G401.6 (cell line): Measurements from ENCODE around the gene RHBDF1.
"Not testable (repeated sequence)": the region's sequence is repeated elsewhere in the genome, so short reads cannot be mapped to it uniquely, and the experiment has no call there.

Experiments
- FAIRE-seq: peaks from 2 replicates; lab custom pipeline; 2012; peaks lifted over from hg19 to GRCh38; lab: Jason Lieb, UNC

The RHBDF1 gene

DNA sequence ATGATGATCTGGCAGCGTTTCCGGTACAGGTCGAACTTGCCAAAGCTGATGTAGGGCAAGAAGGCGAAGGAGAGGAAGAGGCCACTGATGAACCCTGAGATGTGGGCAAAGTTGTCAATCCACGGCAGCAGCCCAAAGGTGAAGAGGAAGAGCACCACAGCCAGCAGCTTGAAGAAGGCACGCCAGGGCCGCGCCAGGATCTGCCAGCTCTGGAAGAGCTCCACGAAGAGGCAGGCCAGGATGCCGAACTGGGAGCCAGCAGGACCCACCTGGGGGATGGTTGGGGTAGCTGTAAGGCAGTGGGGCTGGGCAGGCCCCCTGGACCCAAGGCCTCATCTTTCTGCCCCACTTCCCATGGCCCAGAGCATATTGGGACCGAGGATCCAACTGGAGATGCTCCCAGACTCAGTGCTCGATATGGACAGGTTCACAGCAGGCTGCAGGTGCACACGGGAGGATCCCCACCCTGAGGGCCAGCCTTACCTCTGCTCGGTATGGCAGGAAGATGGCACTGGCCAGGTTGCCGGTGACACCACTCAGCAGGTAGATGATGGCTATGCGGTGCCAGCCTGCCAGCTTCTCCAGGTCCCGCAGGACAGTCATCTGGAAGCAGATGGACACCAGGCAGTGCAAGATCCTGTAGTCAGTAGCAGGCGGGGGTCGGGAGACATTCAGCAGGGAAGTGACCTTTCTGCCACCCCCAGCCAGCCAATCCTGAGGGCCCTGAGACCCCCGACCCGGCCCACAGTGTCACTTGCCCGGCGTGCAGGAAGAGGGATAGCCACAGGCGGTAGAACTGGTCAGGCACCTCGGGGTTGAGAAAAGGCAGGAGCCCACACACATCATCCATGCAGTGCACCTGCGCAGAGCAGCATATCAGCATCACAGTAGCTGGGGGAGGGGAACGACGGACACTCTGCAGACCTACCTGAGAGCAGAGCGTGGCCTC lies 13.7 kb downstream of the RHBDF1 start:
- no peak for FAIRE-seq

DNA sequence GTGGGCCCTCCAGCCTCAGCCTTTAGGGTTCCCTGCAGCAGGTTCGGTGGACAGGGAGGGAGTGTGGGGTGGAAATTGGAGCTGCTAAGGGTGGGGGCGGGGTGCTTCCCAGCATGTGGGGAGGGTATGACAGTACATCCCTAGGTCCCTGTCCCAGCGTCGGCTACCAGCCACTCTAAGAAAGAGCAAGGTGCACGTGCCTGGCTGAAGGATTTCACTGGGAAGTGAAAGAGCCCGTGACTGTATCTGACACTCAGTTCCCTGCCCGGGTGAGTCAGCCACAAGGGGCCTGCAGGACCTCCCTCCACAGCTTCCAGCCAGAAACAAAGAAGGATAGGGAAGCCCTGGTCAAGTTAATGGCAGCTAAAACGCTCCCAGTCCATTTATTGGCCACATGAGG lies 14.7 kb downstream of the RHBDF1 start:
- no peak for FAIRE-seq

DNA sequence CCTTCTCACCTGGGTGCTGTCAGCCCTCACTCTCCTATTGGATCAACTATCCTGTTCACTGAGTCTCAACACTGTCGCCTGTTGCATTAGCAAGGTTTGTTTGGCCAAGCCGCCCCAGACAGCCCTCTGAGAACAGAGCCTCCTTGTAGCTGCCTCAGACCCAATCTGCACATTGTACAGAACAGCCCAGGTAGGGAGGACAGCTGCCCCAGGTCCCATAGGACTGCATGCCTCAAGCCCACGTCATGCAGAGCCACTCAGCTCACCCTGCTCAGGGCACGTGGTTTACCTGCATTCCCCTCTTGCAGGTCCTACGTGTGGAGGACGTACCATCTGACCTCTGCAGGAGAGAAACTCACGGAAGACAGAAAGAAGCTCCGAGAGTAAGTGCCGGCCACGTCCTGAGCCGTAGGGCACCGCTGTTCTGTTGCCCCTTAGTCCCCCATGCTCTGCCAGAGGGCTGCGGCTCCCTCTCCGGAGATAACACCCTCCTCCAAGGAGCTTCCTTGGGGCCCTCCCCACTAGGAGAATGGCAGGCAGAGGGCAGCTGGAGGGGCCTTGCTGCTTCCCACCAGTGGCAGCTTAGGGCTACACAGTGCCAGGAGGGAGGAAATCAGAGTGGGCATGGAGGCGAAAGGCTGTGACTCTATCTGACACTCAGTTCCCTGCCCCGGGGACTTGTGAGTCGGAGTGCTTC lies 16.1 kb downstream of the RHBDF1 start:
- no peak for FAIRE-seq

DNA sequence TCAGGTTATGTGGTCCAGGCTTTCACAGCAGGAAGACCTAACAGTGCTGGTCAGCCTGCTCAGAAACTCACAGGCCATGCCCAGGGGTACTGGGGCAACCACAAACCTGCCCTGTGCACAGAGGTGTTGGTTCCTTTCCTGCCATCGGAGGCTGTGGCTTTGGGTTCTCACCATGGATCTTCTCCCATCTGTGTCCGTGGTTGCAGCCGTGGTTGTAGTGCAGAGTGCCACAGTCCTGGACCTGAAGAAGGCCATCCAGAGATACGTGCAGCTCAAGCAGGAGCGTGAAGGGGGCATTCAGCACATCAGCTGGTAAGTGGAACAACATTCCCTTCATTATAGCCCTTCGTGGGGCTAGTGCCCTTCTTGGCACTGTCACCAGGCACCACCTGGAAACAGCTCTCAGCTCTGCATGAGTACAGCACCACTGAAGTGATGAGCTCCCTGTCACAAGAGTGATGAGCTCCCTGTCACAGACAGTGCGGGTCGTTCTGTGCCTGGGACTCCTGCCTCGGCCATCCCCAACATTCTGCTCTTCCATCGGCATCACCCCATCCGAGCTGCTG lies 16.8 kb downstream of the RHBDF1 start:
- no peak for FAIRE-seq

DNA sequence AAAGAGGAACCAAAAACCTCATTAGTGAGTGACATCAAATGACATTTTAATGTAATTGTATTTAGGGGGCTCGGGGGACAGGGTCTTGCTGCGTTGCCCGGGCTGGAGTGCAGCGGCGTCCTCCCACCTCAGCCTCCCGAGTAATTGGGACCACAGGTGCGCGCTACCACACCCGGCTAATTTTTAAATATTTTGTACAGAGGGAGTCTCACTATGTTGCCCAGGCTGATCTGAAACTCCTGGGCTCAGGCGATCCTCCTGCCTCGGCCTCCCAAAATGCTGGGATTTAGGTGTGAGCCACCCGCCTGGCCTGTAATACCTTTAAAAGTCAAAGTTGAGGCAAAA lies 18.2 kb downstream of the RHBDF1 start:
- no peak for FAIRE-seq

DNA sequence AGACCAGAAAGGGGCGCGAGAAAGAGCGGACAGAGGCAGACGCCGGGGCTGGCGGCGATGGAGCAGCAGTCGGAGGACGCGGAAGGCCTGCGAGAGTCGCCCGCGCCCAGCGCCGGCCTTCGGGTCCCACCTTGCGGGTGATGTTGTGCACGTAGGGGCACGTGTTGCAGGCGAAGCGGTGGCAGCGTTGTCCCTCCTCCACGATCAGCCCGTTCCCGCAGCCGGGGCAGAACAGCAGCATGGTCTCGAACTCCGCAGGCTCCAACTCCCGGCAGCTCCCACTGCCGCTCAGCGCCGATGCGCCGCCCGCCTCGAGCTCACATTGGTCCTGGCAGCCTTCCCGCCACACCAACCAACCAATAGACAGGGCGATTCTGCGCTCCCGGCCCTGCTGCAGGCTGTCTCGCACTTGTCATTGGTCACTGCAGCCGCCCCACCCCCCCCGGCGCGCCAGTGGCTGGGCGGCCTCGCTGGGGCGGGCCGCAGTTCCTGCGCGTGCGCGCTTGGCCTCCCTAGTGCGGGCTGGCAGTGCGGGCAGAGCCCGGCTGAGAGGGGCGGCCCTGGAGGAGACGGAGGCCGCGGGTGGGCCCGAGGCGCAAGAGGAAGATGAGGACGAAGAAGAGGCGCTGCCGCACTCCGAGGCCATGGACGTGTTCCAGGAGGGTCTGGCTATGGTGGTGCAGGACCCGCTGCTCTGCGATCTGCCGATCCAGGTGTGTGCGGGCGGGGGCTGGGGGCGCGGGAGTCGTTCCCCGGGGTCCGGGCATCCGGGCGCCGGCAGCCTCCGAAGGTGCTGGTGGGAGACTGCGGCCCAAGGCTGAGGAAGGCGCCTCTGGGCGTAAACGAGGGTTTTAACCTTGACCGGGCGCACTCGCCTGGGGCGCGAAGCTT lies 18.8 kb downstream of the RHBDF1 start, which contains the start of the genes POLR3K and SNRNP25:
TSS of gene POLR3K (minus strand) at position 263 of the 891 bp plus-strand sequence. CDS start at position 241, 22 bp downstream.
TSS of gene SNRNP25 (plus strand) at position 483 of the 891 bp plus-strand sequence. CDS start at position 672, 189 bp downstream.
- peak; percentile 90 for FAIRE-seq

DNA sequence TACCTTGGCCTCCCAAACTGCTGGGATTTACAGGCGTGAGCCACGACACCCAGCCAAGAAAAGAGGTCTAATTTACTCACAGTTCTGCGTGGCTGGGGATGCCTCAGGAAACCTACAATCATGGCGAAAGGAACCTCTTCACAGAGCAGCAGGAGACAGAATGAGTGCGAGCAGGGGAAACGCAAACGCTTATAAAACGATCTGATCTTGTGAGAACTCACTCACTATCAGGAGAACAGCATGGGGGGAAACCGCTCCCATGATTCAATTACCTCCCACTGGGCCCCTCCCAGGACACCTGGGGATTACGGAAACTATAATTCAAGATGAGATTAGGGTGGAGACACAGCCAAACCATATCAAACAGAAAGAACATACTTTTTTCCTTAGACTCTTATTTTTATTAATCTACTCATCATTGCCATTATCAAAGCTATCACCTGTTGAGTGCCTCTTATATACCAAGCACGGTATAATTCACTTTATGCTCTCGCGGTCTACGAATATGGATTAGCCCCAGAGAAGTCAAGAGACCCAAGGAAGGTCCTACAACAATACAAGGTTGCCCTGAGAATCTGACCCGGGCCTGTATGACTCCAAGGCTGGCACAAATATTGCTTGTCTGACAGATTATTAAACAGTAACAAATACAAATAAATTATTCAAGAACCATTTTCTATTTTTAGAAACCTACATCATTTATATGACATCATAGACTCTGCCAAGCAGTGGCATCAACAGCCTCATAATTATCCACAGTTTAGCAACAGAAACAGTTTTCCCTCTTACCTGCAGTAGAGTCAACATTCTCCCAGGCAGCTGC lies 21.5 kb downstream of the RHBDF1 start:
- FAIRE-seq: no peak

DNA sequence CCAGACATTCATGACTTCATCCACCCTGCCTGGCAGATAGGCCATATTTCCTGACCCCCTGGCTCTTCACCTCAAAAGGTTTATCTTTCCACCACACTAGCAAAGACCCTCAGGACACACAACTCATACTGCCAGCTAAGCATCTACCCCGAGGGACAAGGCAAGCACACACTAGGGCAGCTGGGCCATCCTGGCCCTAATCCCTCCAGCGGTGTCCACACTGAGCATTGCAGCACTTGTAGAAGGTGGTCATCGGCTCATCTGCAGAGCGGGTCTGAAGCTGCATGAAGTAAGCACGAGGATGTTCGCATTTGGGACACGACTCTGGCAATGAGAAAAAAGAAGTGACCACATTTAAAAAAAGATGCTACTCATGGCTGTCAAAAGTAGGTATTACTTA lies 25.2 kb downstream of the RHBDF1 start:
- FAIRE-seq: no peak

DNA sequence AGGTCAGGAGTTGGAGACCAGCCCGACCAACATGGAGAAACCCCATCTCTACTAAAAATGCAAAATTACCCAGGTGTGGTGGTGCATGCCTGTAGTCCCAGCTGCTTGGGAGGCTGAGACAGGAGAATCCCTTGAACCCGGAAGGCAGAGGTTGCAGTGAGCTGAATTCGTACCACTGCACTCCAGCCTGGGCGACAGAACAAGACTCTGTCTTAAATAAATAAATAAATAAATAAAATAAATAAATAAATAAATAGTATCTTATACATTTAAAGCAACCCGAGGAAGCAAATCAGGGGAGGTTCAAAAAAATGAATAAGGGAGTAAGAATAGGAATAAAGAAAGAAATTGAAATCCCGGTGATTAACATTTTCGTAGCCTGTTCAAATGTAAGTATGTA lies 25.9 kb downstream of the RHBDF1 start:
- not testable (repeated sequence) for FAIRE-seq

DNA sequence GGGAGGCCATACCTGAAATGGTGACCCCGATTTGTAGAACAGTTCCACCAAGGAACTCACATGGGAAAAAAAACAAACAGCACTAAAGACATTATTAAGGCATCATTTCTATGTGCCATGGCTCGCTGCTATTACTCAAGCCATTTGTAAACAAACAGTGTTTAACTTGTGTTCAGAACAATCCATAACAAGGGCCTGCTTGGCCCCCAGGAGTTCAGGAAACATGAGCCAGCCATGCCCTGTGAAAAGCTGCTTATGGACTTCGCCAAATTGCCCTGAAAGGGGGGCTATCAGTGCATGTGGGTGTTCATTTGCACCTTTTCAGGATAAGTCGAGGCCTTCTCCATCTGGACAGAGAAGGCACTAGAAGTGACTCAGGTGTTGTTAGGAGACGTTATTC lies 27.0 kb downstream of the RHBDF1 start:
- FAIRE-seq: no peak

DNA sequence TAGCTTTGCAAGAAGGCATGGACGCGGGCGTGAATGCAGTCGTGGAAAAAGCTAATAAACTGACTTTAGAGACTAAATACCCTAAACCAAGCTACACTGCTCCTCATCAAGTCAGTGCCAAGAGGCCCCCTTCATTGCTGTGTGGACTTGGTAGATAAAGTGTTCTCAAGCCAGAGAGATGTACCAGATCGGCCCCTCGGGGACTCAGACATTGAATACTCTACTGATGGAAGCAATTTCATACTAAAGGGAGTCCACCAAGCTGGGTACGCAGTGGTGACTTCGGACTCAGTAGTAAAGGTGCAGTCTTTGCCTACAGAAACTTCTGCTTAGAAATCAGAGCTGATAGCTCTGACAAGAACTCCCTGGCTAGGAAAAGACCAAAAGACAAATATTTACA lies 27.8 kb downstream of the RHBDF1 start:
- no peak for FAIRE-seq

DNA sequence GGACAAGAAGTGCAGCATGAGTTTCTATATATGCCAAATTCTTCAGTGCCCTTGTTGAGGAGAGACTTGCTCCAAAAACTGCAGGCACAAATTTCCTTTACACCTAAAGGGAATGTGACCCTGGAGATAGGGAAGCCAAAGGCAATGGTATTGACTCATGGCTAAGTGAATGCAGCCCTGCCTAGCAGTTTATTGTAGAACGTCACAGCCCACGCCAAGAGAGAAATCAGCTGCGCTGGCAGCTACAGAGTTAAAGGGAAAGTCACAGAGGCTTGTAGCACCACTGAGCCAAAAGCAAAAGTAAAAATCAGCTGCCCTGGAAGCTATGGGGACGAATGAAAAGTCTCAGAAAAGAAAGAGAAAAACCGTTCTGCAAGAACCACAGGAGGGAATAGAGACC lies 29.1 kb downstream of the RHBDF1 start:
- no peak for FAIRE-seq

DNA sequence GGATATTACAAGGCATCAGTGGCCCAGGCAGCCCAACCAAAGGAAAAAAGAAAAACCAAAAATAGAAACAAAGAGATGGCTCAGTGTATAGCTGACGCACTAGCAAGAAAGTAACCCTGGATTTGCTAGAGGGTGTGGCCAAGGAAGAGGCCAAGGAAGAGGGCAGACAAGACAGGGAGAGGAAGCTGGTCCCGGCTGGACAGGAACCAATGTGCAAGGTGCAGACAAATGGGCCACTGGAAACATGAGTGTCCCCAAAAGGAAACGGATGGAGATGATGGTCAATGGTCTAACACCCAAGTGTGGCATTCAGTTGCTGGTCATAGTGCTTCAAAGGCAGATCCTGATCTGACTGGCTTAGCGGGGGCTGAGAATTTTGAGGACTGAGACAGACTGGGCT lies 29.7 kb downstream of the RHBDF1 start:
- no peak for FAIRE-seq

DNA sequence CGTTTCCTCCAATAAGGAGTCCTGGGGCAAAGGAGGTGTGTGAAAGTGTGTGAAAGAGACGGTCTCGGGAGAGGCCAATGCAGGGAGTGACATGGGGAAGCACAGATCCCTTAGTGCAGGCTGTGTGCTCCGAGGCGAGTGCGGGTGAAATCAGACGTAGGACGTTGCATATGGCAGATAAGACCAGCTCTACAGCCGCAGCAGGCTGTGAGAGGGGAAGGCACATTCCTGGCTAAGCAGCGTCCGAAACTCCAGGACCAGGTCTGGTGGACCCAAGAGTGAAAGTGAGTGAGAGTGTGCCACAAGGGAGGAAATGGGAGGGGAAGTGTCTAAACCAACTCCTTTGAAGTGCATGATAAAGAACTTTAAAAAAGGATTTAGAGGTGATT lies 30.4 kb downstream of the RHBDF1 start:
- FAIRE-seq: no peak

DNA sequence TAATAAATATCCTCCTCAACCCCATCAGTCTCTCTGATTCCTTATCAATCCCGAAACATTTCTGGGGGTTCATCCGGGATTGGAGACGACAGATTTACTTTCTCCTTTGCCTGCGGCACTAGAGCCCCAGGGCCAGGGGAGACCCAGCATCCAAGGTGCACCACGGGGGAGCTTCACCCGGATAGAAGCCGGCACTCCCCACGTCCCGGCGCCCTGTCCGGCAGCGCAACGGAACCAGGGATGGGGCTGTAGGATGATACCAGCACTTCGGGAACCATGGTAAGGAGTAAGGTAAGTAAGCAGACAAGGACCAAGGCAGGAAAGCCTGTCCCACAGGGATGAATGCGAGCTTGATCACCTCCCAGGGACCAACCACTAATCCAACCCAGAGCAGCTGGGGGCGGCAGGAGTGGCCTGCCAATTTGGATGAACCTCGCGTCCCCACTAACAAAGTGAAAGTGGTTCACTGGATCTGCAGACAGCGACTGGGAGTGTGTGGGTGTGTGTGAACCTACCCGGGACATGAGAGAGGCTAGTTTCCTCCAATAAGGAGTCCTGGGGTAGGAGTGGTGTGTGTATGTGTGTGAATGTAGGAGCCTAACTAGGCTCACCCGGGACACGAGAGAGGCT lies 30.9 kb downstream of the RHBDF1 start:
- FAIRE-seq: no peak

DNA sequence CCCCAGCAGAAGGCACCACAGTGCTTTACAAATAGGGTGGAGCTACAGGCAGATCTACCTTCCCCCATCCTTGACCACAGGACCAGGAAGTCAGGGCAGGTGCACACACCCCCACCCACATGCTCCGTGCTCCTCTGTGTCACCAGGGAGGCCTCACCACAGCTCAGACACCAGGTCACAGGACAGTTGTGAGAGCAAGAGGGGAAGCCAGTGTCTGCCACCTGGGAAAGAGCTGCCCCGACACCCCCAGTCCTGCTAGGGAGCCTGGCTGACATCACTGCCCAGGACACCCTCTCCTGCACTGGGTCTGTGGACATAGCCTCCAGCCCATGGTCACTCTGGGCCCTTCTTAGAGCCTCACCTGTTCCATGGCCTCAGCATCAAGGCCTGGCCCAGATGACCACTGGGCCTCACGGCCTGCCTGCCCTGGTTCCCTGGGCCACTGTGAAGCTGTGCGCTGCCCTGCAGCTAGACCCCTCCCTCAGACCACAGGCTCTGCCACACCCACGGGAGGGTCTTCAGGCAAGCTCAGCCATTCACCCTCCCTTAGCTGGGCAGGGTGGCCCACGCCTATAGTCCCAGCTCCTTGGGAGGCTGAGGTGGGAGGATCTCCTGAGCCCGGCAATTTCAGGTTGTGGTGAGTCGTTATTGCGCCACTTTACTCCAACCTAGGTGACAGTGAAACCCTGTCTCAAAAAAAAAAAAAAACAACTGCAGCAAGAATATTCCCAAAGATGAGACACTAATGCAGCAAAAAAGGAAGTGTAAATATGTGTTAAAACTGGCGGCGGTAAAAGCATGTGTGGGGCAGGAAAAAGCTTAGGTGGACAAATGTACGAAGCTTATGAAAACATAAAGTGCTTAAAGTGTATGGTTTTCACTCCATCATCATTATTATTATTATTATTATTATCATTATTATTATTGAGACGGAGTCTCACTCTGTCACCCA lies 33.2 kb downstream of the RHBDF1 start:
- FAIRE-seq: no peak

DNA sequence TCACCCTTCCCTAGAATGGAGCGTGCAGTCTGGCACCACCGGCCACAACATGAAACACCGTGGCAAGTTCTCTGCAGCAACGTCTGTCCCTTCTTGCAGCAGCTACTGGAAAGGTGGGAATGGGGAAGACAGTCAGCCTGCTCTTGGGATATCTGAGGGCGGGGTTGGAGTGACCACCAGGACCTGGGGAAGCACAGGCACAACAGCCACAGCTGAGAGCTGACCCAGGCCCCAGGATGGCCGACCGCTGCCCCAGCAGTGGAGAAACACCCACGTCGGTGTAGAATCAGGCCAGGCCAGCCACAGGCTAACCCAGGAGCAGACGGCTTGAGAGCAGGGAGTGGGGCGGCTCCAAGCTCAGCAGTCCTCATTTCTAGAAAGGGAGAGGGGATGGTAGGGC lies 34.2 kb downstream of the RHBDF1 start:
- not testable (repeated sequence) for FAIRE-seq

DNA sequence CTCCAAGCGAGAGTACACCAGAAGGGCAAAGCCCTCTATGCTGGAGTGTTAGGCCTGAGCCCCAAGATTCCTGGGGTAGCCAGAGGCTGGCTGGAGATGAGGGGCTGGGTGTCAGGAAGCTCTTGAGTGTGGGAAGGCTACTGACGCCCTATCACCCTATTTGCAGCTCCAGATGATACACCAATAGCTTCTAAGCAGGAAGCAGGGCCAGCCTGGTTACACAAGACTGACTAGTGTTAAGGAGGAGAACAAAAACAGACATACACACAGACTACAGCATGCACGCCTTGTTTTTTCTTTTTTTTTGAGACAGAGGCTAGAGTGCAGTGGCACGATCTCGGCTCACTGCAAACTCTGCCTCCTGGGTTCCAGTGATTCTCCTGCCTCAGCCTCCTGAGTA lies 34.9 kb downstream of the RHBDF1 start:
- no peak for FAIRE-seq

DNA sequence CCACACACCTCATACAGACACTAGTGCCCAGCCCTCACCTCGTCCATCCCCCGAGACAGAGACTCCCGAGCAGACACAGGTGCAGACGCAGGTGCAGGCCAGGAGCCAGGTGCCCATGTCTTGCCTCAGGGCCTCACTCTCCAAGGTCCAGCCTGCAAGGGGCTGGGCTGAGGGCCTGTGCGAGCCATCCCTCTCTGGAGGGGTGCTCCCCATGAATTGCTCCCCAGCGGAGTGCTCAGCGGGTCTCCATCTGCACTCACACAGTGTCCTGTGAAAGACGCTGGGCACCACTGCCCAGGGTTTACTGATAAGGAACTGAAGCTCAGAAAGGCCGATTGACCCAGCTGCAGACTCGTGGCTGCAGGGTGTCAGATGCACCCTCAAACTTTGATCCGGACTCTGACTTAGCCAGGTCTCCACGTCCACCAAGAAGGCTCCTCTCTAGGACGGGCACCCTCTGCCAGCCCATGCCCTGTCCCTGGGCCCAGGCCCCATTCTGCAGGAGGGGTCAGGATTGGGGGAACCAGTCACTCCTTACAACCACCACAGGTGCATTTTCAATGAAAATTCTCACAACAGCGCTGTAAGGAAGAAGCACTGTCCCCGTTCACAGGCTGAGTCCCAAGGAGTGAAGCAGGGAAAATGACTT lies 36.0 kb downstream of the RHBDF1 start:
- FAIRE-seq: no peak
